CD14-positive monocyte (primary cell): Measurements from ENCODE around the gene TIMP2. TPM values are rescaled to one million over a fixed set of nuclear protein-coding genes. Genes with fewer than 3 reads are reported as not detected.
"Not testable (repeated sequence)": the region's sequence is repeated elsewhere in the genome, so short reads cannot be mapped to it uniquely, and the experiment has no call there.

Experiments used
- DNase-seq, 3 donors: peaks; one replicate each; pipeline ENCODE4 v3.0.0-alpha.2; 2011 to 2022
- H2AFZ ChIP-seq: 2 replicates; pipeline ENCODE4 v1.6.0; 2012; ENCODE audit warnings: mild to moderate bottlenecking, low read depth, low read length, inconsistent platforms; ENCODE audit not compliant: insufficient read depth, poor library complexity, severe bottlenecking
- H3K27ac ChIP-seq, 2 donors: 1 replicate in 1 of 2; 2 replicates in 1 of 2; pipeline ENCODE4 v1.5.1; 2012 to 2013; ENCODE audit warnings: low read length in 2 of 2, control low read depth in 1 of 2, inconsistent platforms in 1 of 2, low read depth in 1 of 2, mild to moderate bottlenecking in 1 of 2
- H3K27me3 ChIP-seq, 2 donors: one replicate each; pipeline versions ENCODE4 v1.6.0 to v1.6.1; 2011 to 2013; ENCODE audit warnings: low read length in 2 of 2; ENCODE audit not compliant: control insufficient read depth in 2 of 2, insufficient read depth in 2 of 2
- H3K36me3 ChIP-seq, 2 donors: replicated peaks in 1 of 2; 1 replicate in 1 of 2; 2 replicates in 1 of 2; pipeline versions ENCODE4 v1.5.1 to v1.6.1; 2012 to 2013; ENCODE audit warnings: low read length in 2 of 2, control low read depth in 1 of 2, inconsistent platforms in 1 of 2, mild to moderate bottlenecking in 1 of 2; ENCODE audit not compliant: insufficient read depth in 2 of 2, control insufficient read depth in 1 of 2
- H3K4me1 ChIP-seq, 2 donors: 1 replicate in 1 of 2; 2 replicates in 1 of 2; pipeline versions ENCODE4 v1.5.1 to v1.6.1; 2012 to 2013; ENCODE audit warnings: low read length in 2 of 2, control low read depth in 1 of 2, inconsistent platforms in 1 of 2, mild to moderate bottlenecking in 1 of 2, moderate library complexity in 1 of 2; ENCODE audit not compliant: insufficient read depth in 2 of 2, control insufficient read depth in 1 of 2
- H3K4me2 ChIP-seq: replicated peaks from 2 replicates; pipeline ENCODE3; 2012; ENCODE audit warnings: low read length, moderate library complexity, mild to moderate bottlenecking; ENCODE audit not compliant: poor library complexity, severe bottlenecking; ENCODE audit errors: extremely low read depth
- H3K4me3 ChIP-seq, 3 experiments: fragments of 200-600 bp in 1 of 3; sonication (generic) in 1 of 3; replicated peaks in 1 of 3; 1 replicate in 2 of 3; 2 replicates in 1 of 3; pipeline ENCODE4 v1.5.1; 2011 to 2013; ENCODE audit warnings: low read length in 3 of 3, mild to moderate bottlenecking in 3 of 3, control low read depth in 2 of 3, low read depth in 2 of 3, inconsistent platforms in 1 of 3, moderate library complexity in 1 of 3
- H3K79me2 ChIP-seq: 2 replicates; pipeline ENCODE4 v1.6.0; 2012; ENCODE audit warnings: mild to moderate bottlenecking, control low read depth, inconsistent platforms, low read length, moderate library complexity; ENCODE audit not compliant: insufficient read depth
- H3K9ac ChIP-seq: 2 replicates; pipeline ENCODE4 v1.6.0; 2017; ENCODE audit warnings: low read length, mild to moderate bottlenecking; ENCODE audit not compliant: insufficient read depth, poor library complexity, severe bottlenecking
- H3K9me3 ChIP-seq, 2 donors: replicated peaks in 1 of 2; 1 replicate in 1 of 2; 2 replicates in 1 of 2; pipeline versions ENCODE4 v1.5.1 to v1.6.1; 2012 to 2013; ENCODE audit warnings: low read length in 2 of 2, control low read depth in 1 of 2; ENCODE audit not compliant: control insufficient read depth in 1 of 2, insufficient read depth in 1 of 2
- H4K20me1 ChIP-seq: 2 replicates; pipeline ENCODE4 v1.6.0; 2012; ENCODE audit warnings: mild to moderate bottlenecking, low read length, control low read depth, moderate library complexity; ENCODE audit not compliant: insufficient read depth
- H3K27ac Mint-ChIP-seq, 7 donors: one replicate each; pipeline ENCODE4 v1.8.0; 2020; ENCODE audit warnings: mild to moderate bottlenecking in 7 of 7, mixed read lengths in 7 of 7, moderate library complexity in 6 of 7, inconsistent platforms in 2 of 7
- H3K27me3 Mint-ChIP-seq, 3 donors: one replicate each; pipeline ENCODE4 v1.8.0; 2021 to 2022; ENCODE audit warnings: low read depth in 3 of 3, mild to moderate bottlenecking in 3 of 3, mixed read lengths in 3 of 3, moderate library complexity in 3 of 3, inconsistent platforms in 1 of 3
- H3K36me3 Mint-ChIP-seq, 2 donors: one replicate each; pipeline ENCODE4 v1.8.0; 2020; ENCODE audit warnings: mixed read lengths in 2 of 2, inconsistent platforms in 1 of 2, mild to moderate bottlenecking in 1 of 2
- H3K4me1 Mint-ChIP-seq: one replicate; pipeline ENCODE4 v1.8.0; 2020; ENCODE audit warnings: mild to moderate bottlenecking, mixed read lengths
- H3K4me3 Mint-ChIP-seq, 2 donors: one replicate each; pipeline ENCODE4 v1.8.0; 2020; ENCODE audit warnings: mild to moderate bottlenecking in 2 of 2, mixed read lengths in 2 of 2, moderate library complexity in 1 of 2
- H3K9me3 Mint-ChIP-seq, 7 donors: one replicate each; pipeline ENCODE4 v1.8.0; 2020 to 2022; ENCODE audit warnings: mixed read lengths in 7 of 7, mild to moderate bottlenecking in 6 of 7, moderate library complexity in 6 of 7, inconsistent platforms in 2 of 7
- CTCF ChIP-seq: fragments of 200-600 bp; IDR thresholded peaks from one replicate; pipeline ENCODE4 v1.8.0; 2022; ENCODE audit warnings: antibody characterized with exemption, mild to moderate bottlenecking
- WGBS: methylation state at CpG from one replicate; pipeline ENCODE4 v1.1.5; 2013; ENCODE audit warnings: missing lambda C conversion rate; ENCODE audit not compliant: insufficient coverage; 5-methylcytosine and 5-hydroxymethylcytosine counted together
- intact Hi-C, 2 donors: fragments of 100-400 bp; cut with micrococcal nuclease; formaldehyde crosslinking; loops; one replicate each; pipeline versions ENCODE4 v1.15.0 to v1.15.1; 2023
- polyA plus RNA-seq, 3 donors: library from polyadenylated mRNA; depleted of rRNA in 1 of 3; unstranded in 2 of 3; stranded (reverse) in 1 of 3; fragments of 300-500 nt in 2 of 3; fragments of >200 nt in 1 of 3; fragmentation: Illumina TruSeq in 2 of 3; gene quantifications; 1 replicate in 2 of 3; 2 replicates in 1 of 3; pipeline ENCODE4 v1.2.3, GENCODE V29; 2012 to 2021

TIMP2 gene
- polyA plus RNA-seq, 3 donors = 4.5 to 101 (median 6.4) TPM

- intact Hi-C loops = loop anchor here in 1 of 2 donors (10.0 kb wide), 1 partner anchor 168 kb away; no protein-coding TSS in a partner anchor
- WGBS = 92% methylated on average over 14 of the region's 15 CpGs
- no peak for DNase-seq
Measured at GRCh38 chr17:78913115-78913514, 12.1 kb downstream of the TIMP2 start.

GRCh38 chr17:78912082-78912481 is 13.1 kb downstream of the TIMP2 start:
- H3K36me3 ChIP-seq = peaks cover 0 to 25% of the 10 kb centered on the region in 2 donors
- WGBS = 28% methylated on average over 7 of the region's 8 CpGs
- Mint-ChIP-seq H3K4me1 (peaks cover 71% of the 10 kb centered on the region), H3K27ac (peak overlapping the region; percentile 96 to 98 (median 97)), H3K36me3 (peaks cover 29 to 46% of the 10 kb centered on the region in 2 donors), H3K9me3 (no peaks in the 10 kb centered on the region), H3K27me3 (no peaks in the 10 kb centered on the region), H3K4me3 (peak overlapping the region; percentile 54 to 73)
- peak overlapping the region in 1 of 3 experiments; percentile 36 for H3K4me3 ChIP-seq
- H3K27ac ChIP-seq = peak overlapping the region; percentile 84 to 99
- no peaks in the 10 kb centered on the region for H3K27me3 ChIP-seq
- peaks cover 65% of the 10 kb centered on the region for H4K20me1 ChIP-seq
- no peaks in the 10 kb centered on the region for H3K9me3 ChIP-seq
- TF ChIP-seq CTCF = no peak
- peaks cover 95% of the 10 kb centered on the region for H3K79me2 ChIP-seq
- peaks cover 73 to 85% of the 10 kb centered on the region in 2 donors for H3K4me1 ChIP-seq
- H2AFZ ChIP-seq = no peak overlapping the region
- H3K9ac ChIP-seq = no peak overlapping the region
- H3K4me2 ChIP-seq = peak overlapping the region; percentile 35
- intact Hi-C loops = loop anchor here in 1 of 2 donors (10.0 kb wide), 1 partner anchor 167 kb away; no protein-coding TSS in a partner anchor
- peak; percentile 39 to 57 (median 50) for DNase-seq

More at GRCh38 chr17:78913115-78913514, 12.1 kb downstream of the TIMP2 start:
- Mint-ChIP-seq H3K27ac (peak overlapping the region; percentile 50 to 98 (median 87)), H3K4me1 (peaks cover 79% of the 10 kb centered on the region), H3K36me3 (peaks cover 28 to 44% of the 10 kb centered on the region in 2 donors), H3K4me3 (no peak overlapping the region), H3K9me3 (peaks cover 0 to 1% (median 0%) of the 10 kb centered on the region in 7 donors), H3K27me3 (no peaks in the 10 kb centered on the region)
- H3K27ac ChIP-seq = peak overlapping the region; percentile 84 to 99
- H3K4me3 ChIP-seq = peak overlapping the region in 1 of 3 experiments; percentile 42
- H3K4me2 ChIP-seq = no peak overlapping the region
- H3K9ac ChIP-seq = no peak overlapping the region
- H2AFZ ChIP-seq = no peak overlapping the region
- no peaks in the 10 kb centered on the region for H3K27me3 ChIP-seq
- H3K79me2 ChIP-seq = peaks cover 95% of the 10 kb centered on the region
- no peaks in the 10 kb centered on the region for H3K9me3 ChIP-seq
- H4K20me1 ChIP-seq = peaks cover 59% of the 10 kb centered on the region
- no peak for TF ChIP-seq CTCF
- peaks cover 84 to 95% of the 10 kb centered on the region in 2 donors for H3K4me1 ChIP-seq
- H3K36me3 ChIP-seq = peaks cover 0 to 15% of the 10 kb centered on the region in 2 donors

- H3K27me3 Mint-ChIP-seq = not testable (repeated sequence)
- H3K79me2 ChIP-seq = peaks cover 95% of the 10 kb centered on the region
- H3K4me1 ChIP-seq = peaks cover 68 to 79% of the 10 kb centered on the region in 2 donors
Measured at GRCh38 chr17:78911543-78911942, 13.6 kb downstream of the TIMP2 start.

More at GRCh38 chr17:78911543-78911942, 13.6 kb downstream of the TIMP2 start:
- intact Hi-C loops = loop anchor here in 1 of 2 donors (10.0 kb wide), 1 partner anchor 167 kb away; no protein-coding TSS in a partner anchor
- H3K27me3 ChIP-seq, DNase-seq, H3K9me3 Mint-ChIP-seq, H2AFZ ChIP-seq, H3K9me3 ChIP-seq: not testable (repeated sequence)
- H3K4me1 Mint-ChIP-seq = peaks cover 67% of the 10 kb centered on the region
- H3K27ac ChIP-seq = peak overlapping the region; percentile 84 to 99
- peak overlapping the region in 1 of 2 donors; percentile 73 for H3K4me3 Mint-ChIP-seq
- peaks cover 0 to 29% of the 10 kb centered on the region in 2 donors for H3K36me3 ChIP-seq
- 100% methylated on average over 3 of the region's 7 CpGs for WGBS
- H3K27ac Mint-ChIP-seq = peak overlapping the region; percentile 96 to 98 (median 97)
- peak overlapping the region; percentile 15 for H3K9ac ChIP-seq
- peak overlapping the region in 1 of 3 experiments; percentile 36 for H3K4me3 ChIP-seq
- H4K20me1 ChIP-seq = peaks cover 70% of the 10 kb centered on the region
- peak overlapping the region; percentile 54 for H3K4me2 ChIP-seq
- peaks cover 32 to 50% of the 10 kb centered on the region in 2 donors for H3K36me3 Mint-ChIP-seq
